HuH-7 (cell line): ENCODE data around the gene ACSS1.

Experiments used
- DNase-seq: peaks from one replicate; pipeline ENCODE4 v3.0.0; 2011; ENCODE audit warnings: low spot score

Gene ACSS1

GRCh38 chr20:24992487-24993205 is 65.3 kb downstream of the ACSS1 start, which contains the start of gene APMAP:
TSS of gene APMAP (minus strand) at chr20:24992751. CDS start at chr20:24992688, 63 bp downstream.
- DNase-seq = peak; percentile 98

- peak; percentile 59 for DNase-seq
Observed at GRCh38 chr20:24991897-24992486, 65.9 kb downstream of the ACSS1 start.

- no peak for DNase-seq
Observed at GRCh38 chr20:24990810-24991252, 67.1 kb downstream of the ACSS1 start.

DNA sequence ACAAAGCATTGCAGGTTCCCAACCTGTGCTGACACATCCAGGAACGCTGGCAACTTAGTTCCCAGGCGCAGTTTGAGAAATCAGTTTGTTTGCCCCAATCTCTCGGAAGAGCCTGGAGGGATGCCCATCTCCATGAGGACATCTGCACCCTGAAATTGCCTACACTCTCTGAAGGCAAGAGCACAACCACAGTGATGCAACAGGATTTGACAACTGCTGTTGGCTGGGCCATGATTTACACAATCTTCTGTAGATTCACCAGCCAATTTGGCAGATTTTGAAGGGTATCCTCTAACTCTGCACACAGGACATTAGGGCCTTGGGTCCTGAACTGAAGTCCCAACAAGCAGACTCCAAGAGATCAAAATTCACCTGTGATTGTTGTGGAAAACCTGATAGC is 68.8 kb downstream of the ACSS1 start:
- no peak for DNase-seq

- no peak for DNase-seq
Observed at GRCh38 chr20:24987873-24988835, 69.8 kb downstream of the ACSS1 start.

DNA sequence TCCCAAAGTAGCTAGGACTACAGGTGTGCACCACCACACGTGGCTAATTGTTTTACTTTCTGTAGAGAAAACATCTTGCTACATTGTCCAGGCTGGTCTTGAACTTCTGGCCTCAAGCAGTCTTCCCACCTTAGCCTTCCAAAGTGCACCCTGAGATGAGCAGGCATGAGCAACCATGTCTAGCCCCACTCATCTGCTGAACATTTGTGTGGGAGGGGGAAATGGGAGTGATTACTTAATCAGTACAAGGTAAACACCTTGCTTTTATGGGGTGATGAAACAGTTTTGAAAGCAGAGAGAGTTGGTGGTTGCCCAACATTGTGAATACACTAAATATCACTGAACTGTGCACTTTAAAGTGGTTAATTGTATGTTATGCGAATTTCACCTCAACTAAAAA is 70.7 kb downstream of the ACSS1 start:
- DNase-seq = peak; percentile 62

DNA sequence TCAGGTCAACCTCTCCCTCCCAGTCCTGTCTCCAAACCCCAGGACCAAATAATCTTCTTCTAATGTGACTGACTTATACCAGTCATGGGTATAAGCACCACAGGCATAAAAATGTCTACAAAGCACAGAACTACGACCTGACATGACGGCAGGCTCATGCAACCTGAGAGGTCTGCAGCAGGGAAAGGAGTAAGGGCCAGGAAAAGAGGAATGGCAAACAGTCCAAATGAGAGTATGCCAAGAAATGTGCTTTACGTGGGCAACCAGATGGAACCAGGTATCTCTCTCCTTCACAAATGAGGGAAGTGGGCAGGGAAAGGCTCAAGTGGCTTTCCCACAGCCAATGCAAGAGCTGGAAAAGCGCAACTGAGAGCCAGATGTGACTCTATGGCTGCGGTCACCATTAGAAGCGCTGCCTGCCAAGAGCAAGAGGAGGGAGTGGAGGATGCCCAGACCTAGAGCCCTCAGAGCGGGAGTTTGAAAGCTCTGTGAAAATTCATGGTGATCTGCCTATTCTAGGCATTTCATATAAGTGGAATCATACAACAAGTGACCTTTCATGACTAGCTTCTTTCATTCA is 71.4 kb downstream of the ACSS1 start:
- no peak for DNase-seq

GRCh38 chr20:24985802-24986201 is 72.1 kb downstream of the ACSS1 start:
- no peak for DNase-seq

GRCh38 chr20:24984961-24985640 is 72.8 kb downstream of the ACSS1 start:
- no peak for DNase-seq

DNA sequence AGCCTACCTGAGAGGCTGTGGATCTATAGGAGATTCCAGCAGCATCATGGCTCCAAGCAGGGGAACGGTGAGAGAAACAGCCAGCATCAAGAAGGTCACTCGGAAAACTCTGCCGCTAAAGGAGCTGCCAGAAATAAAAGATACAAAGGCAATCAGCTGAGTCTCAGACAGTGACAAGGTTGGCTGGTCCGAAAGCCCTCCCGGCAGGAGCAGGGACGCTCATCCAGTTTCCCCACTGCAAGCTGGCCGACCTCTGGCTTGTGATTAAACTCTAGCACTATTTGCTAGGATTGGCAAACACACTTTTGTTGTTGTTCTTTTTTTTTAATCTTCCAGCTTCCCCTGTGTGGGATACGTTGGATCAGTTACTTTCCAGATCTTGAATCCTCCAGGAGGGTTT is 74.0 kb downstream of the ACSS1 start:
- no peak for DNase-seq

DNA sequence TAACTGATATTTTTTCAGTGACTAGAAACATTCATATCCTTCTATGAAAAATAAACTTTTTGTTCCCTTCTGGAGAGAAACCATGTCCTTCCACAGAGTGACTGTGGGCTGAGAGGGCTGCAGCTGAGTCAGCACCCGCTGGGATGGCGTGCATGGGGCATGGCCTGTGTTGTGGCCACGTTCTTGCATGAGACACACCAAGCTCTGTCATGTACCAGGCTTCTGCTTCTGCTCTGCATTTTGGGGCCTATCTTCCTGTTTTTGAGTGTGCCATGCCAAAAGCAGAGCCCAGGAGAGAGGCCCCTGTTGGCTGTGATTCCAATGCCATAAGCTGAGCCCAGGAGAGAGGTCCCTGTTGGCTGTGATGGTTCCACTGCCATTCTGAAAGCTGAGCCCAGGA is 76.1 kb downstream of the ACSS1 start:
- DNase-seq = no peak

- DNase-seq = no peak
Observed at GRCh38 chr20:24981282-24981681, 76.7 kb downstream of the ACSS1 start.

- no peak for DNase-seq
Observed at GRCh38 chr20:24980291-24981053, 77.5 kb downstream of the ACSS1 start.

GRCh38 chr20:24979036-24979960 is 78.6 kb downstream of the ACSS1 start:
- no peak for DNase-seq

- DNase-seq = no peak
Observed at GRCh38 chr20:24978513-24978912, 79.4 kb downstream of the ACSS1 start.

GRCh38 chr20:24977797-24978196 is 80.1 kb downstream of the ACSS1 start:
- DNase-seq = no peak

DNA sequence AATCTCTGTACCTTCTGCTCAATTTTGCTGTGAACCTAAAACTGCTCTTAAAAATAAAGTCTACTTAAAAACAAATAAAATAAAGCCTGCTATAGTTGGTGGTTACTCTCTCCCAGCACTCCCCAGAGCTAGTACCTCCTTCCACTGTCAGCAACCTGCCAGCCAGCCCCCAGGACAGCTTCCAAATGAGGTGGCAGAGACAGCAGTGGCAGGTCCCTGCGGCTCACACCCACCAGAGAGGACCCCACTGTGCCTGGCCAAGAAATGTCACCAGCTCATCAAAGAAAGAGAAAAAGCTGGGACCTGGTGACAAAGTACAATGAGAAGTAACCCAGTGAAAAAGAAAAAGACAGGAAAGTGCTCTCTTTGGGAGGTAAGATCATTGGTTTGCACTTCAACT is 80.6 kb downstream of the ACSS1 start:
- no peak for DNase-seq

- DNase-seq = no peak
Observed at GRCh38 chr20:24972341-24972740, 85.6 kb downstream of the ACSS1 start.

GRCh38 chr20:24971376-24972101 is 86.4 kb downstream of the ACSS1 start:
- DNase-seq = no peak
